Measurements from ENCODE around the gene CDK10.
"Not testable (repeated sequence)": the region's sequence is repeated elsewhere in the genome, so short reads cannot be mapped to it uniquely, and the experiment has no call there.

Gene CDK10

DNA sequence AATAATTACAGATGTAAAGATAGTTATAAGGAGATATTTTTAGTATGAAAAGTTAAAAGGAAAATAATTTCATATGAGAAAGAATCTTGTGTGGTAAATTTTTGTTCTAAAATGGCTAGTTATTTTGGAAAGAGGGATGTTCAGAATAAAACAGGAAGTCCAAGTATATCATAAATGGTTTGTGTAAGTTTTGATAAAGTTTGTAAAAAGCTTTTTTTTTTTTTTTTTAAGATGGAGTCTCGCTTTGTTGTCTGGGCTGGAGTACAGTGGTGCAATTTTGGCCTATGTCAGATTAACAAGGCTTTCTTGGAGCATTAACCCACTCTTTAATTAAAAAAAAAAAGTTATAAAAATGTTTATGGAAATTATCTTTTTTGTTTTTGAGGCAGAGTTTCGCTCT, 8.2 kb upstream of the CDK10 start:
- TF ChIP-seq POLR2A (IDR thresholded peaks at IDR 0.05; ENCODE audit: low read depth, low read length) = no peak
- DNase-seq (ENCODE audit: insufficient read length, low spot score) = no peak
- no peak for FAIRE-seq

DNA sequence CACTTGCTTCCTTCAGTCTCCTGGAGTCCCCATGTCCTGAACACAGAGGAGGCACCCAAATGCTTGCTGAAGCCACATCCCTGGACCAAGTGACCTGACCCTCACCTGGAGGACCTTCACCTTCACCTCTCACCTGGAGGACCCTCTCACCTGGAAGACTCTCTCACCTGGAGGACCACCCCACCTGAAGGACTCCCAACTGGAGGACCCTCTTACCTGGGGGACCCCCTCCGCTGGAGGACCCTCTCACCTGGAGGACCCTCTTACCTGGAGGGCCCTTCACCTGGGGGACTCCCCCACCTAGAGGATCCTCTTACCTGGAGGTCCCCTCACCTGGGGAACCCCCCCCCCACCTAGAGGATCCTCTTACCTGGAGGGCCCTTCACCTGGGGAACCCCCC, 573 bp upstream of the CDK10 start:
- no peak for TF ChIP-seq POLR2A (IDR thresholded peaks at IDR 0.05; ENCODE audit: low read depth, low read length)
- DNase-seq (ENCODE audit: insufficient read length, low spot score) (no peak), FAIRE-seq (no peak)

- no peak for TF ChIP-seq POLR2A (IDR thresholded peaks at IDR 0.05; ENCODE audit: low read depth, low read length)
- DNase-seq (ENCODE audit: insufficient read length, low spot score) = no peak
- FAIRE-seq = no peak
These were observed 827 bp downstream of the CDK10 start for GRCh38 chr16:89687092-89687940.

GRCh38 chr16:89688395-89688794, 1.9 kb downstream of the CDK10 start:
- no peak for TF ChIP-seq POLR2A (IDR thresholded peaks at IDR 0.05; ENCODE audit: low read depth, low read length)
- DNase-seq (ENCODE audit: insufficient read length, low spot score) (no peak), FAIRE-seq (no peak)

GRCh38 chr16:89689142-89689541, 2.7 kb downstream of the CDK10 start:
- no peak for DNase-seq (ENCODE audit: insufficient read length, low spot score)
- no peak for FAIRE-seq
- TF ChIP-seq POLR2A (IDR thresholded peaks at IDR 0.05; ENCODE audit: low read depth, low read length) = no peak

DNA sequence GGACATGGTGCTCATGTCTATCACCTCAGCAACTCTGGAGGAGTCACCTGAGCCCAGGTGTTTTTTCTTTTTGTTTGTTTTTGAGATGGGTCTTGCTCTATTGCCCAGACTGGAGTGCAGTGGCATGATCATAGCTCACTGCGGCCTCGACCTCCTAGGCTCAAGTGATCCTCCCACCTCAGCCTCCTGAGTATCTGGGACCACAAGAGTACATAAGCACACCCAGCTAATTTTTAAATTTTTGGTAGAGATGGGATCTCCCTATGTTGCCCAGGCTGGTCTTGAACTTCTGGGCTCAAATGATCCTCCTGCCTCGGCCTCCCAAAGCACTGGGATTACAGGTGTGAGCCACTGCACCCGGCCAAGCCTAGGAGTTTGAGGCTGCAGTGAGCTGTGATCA, 3.1 kb downstream of the CDK10 start:
- not testable (repeated sequence) for FAIRE-seq

GRCh38 chr16:89690392-89690901, 4.0 kb downstream of the CDK10 start:
- TF ChIP-seq POLR2A (IDR thresholded peaks at IDR 0.05; ENCODE audit: low read depth, low read length) = no peak
- FAIRE-seq (no peak), DNase-seq (ENCODE audit: insufficient read length, low spot score) (no peak)

More for the DNA sequence above, 3.1 kb downstream of the CDK10 start:
- not testable (repeated sequence) for DNase-seq (ENCODE audit: insufficient read length, low spot score)

GRCh38 chr16:89691231-89691985, 4.9 kb downstream of the CDK10 start:
- no peak for DNase-seq (ENCODE audit: insufficient read length, low spot score)
- no peak for FAIRE-seq
- TF ChIP-seq POLR2A (IDR thresholded peaks at IDR 0.05; ENCODE audit: low read depth, low read length) = no peak

DNA sequence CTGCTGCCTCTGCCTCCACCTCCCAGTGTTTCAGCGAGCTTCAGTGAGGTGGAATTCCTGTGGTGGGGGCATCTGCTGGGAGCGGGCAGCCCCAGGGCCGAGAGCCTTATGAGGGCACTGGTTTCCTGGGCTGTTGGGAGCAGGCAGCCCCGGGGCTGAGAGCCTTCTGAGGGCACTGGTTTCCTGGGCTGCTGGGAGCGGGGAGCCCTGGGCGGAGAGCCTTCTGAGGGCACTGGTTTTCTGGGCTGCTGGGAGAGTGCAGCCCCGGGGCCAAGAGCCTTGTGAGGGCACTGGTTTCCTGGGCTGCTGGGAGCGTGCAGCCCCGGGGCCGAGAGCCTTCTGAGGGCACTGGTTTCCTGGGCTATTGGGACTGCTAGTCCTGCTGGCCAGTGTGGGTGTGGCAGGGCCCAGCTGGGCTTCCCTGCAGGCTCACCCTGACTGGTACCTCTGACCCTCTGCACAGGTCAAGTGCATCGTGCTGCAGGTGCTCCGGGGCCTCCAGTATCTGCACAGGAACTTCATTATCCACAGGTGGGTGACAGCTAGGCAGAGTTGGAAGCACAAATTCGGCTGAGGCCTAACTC, 5.6 kb downstream of the CDK10 start:
- TF ChIP-seq POLR2A (IDR thresholded peaks at IDR 0.05; ENCODE audit: low read depth, low read length) = no peak
- FAIRE-seq (no peak), DNase-seq (ENCODE audit: insufficient read length, low spot score) (no peak)

DNA sequence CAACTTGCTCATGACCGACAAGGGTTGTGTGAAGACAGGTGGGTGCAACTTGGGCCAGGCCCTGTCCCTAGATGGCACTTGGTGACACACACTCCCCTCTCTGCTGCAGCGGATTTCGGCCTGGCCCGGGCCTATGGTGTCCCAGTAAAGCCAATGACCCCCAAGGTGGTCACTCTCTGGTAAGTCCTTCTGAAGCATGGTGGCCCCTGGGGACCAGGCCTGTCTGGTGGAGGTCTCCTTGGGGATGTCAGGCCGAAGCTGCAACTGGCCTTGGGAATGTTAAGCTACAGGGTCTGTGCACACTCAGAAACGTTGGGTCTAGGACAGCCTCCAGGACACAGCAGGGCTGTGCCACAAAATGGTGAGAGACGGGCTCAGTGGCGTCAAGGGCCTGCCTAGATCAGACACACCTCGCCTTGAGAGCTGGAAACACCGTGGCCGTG, 6.8 kb downstream of the CDK10 start:
- DNase-seq (ENCODE audit: insufficient read length, low spot score) (no peak), FAIRE-seq (no peak)
- TF ChIP-seq POLR2A (IDR thresholded peaks at IDR 0.05; ENCODE audit: low read depth, low read length) = no peak

- DNase-seq (ENCODE audit: insufficient read length, low spot score) (no peak), FAIRE-seq (no peak)
- no peak for TF ChIP-seq POLR2A (IDR thresholded peaks at IDR 0.05; ENCODE audit: low read depth, low read length)
These were observed 7.7 kb downstream of the CDK10 start for GRCh38 chr16:89693931-89694783.

- FAIRE-seq; DNase-seq (ENCODE audit: insufficient read length, low spot score): not testable (repeated sequence)
These were observed 8.2 kb downstream of the CDK10 start for GRCh38 chr16:89694784-89695085.

DNA sequence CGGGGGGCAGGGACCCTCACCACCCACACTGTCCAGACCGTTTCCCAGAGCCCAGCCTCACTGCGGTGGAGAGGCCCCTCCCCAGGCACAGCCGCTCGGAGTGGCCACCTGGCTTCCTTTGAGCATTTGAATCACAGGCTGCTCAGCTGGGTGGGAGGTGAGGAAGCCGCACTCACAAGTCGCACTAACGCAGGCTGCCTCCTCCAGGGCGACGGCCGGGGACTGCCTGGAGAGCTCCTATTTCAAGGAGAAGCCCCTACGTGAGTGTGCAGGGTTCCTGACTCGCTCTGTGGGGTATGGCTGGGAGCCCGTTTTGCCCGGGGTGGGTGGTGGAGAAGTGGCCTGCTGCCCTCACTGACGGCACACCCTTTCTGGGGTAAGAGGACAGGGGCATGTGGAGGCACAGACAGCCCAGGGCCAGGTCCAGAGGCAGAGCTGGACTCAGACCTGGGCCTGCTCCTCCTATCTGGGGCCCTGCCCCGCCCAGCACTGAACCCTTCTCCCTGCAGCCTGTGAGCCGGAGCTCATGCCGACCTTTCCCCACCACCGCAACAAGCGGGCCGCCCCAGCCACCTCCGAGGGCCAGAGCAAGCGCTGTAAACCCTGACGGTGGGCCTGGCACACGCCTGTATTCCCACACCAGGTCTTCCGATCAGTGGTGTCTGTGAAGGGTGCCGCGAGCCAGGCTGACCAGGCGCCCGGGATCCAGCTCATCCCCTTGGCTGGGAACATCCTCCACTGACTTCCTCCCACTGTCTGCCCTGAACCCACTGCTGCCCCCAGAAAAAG, 8.8 kb downstream of the CDK10 start:
- FAIRE-seq (no peak), DNase-seq (ENCODE audit: insufficient read length, low spot score) (no peak)
- no peak for TF ChIP-seq POLR2A (IDR thresholded peaks at IDR 0.05; ENCODE audit: low read depth, low read length)
